GM06990 (cell line): Measurements from ENCODE around the gene MFRP.

Experiments
- DNase-seq: peaks from one replicate; pipeline ENCODE4 v3.0.0-alpha.2; 2011; ENCODE audit not compliant: insufficient read length; ENCODE audit errors: extremely low read depth
- H3K27me3 ChIP-seq: replicated peaks from 2 replicates; pipeline ENCODE4 v1.6.0; 2011; ENCODE audit warnings: low read length; ENCODE audit not compliant: control insufficient read depth, insufficient read depth
- H3K36me3 ChIP-seq: 2 replicates; pipeline ENCODE4 v1.5.1; 2011; ENCODE audit warnings: low read length; ENCODE audit not compliant: control insufficient read depth, insufficient read depth
- H3K4me3 ChIP-seq: replicated peaks from 2 replicates; pipeline ENCODE4 v1.5.1; 2011; ENCODE audit warnings: low read depth, mild to moderate bottlenecking, control low read depth, low read length
- CTCF ChIP-seq: IDR thresholded peaks from 2 replicates; pipeline ENCODE4 v1.5.1; 2011; ENCODE audit warnings: low read length, control low read depth, mild to moderate bottlenecking, inconsistent platforms; ENCODE audit not compliant: insufficient read depth, poor library complexity, severe bottlenecking

MFRP gene

DNA sequence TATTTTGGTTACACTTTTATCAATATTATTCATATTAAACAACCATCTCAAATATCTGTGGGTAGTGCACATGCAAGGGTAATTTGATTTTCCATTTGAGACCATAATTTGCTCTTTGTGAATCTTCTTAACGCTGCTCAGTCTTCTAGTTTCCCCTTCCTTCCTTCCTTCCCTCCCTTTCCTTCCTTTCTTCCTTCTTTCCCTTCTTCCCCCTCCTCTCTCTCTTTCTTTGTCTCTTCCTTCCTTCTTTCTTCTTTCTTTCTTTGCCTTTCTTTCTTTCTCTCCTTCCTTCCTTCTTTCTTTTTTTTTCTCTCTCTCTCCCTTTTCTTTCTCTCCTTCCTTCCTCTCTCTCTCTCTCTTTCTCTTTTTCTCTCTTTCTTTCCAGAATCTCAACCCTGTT, 16.3 kb downstream of the MFRP start:
- TF ChIP-seq CTCF, result no peak
- Histone ChIP-seq H3K27me3 (no peaks in the 10 kb centered on the region), H3K4me3 (no peak overlapping the region), H3K36me3 (no peaks in the 10 kb centered on the region)
- no peak for DNase-seq

DNA sequence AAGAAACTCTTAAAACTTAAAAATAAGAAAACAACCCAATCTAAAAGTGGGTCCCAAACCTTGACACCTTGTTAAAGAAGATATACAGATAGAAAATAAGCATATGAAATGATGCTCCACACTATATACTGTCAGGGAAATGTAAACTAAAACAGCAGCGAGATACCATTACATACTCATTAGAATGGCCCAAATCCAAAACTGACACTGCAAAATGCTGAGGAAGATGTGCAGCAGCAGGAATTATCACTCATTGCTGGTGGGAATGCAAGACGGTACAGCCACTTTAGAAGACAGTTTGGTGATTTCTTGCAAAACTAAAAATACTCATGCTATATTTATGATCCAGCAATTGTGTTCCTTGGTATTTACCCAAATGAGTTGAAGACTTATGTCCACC, 17.2 kb downstream of the MFRP start:
- Histone ChIP-seq H3K27me3 (no peaks in the 10 kb centered on the region), H3K36me3 (no peaks in the 10 kb centered on the region), H3K4me3 (no peak overlapping the region)
- no peak for TF ChIP-seq CTCF
- DNase-seq, result no peak

GRCh38 chr11:119324189-119324588, 22.3 kb downstream of the MFRP start:
- no peak for DNase-seq
- no peak for TF ChIP-seq CTCF
- no peaks in the 10 kb centered on the region for H3K36me3 ChIP-seq
- no peak overlapping the region for H3K4me3 ChIP-seq
- no peaks in the 10 kb centered on the region for H3K27me3 ChIP-seq

DNA sequence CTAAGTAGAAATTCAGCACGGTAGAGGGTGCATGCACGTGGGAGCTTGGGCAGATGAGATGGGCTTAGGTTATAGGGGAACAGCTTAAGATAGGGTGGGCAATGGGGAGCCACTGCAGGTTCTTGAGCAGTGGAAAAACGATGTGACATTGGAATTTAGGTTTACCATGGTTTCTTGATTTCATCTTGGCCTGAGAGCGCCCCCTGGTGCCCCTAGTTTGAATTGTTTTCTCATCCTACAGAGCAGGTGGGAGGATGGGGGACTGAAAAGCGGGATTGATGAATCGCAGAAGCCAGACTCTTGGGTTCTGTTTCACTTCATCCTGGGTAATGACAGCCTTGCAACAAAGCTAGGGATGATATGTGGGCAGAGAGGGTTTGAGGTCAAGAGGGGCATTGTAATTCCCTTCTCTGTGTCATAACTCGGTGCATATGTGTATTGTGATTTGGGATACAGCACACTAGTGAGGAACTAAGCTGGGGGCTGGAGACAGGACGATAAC, 22.9 kb downstream of the MFRP start:
- no peaks in the 10 kb centered on the region for H3K36me3 ChIP-seq
- no peak overlapping the region for H3K4me3 ChIP-seq
- DNase-seq, result no peak
- no peaks in the 10 kb centered on the region for H3K27me3 ChIP-seq
- peak; percentile 74 for TF ChIP-seq CTCF

DNA sequence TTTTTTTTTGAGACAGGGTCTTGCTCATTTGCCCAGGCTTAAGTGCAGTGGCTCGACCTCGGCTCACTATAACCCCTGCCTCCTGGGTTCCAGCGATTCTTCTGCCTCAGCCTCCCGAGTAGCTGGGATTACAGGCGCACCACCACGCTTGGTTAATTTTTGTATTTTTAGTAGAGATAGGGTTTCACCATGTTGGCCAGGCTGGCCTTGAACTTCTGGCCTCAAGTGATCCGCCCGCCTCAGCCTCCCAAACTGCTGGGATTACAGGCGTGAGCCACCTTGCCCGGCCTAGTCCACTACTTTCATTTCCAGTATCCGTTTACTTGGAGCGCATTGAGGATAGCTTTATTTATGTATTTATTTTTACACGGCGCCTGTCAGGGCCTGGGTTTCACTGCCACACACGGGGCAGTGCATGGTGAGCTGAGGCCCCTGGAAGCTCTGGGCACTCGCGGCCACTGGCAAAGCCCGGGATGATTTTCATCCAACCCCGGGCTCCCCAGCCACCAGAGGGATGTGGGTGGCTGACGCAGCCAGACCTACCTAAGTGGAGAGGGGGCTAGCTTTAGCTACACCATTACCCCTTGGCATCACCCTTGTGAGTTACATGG, 23.5 kb downstream of the MFRP start:
- Histone ChIP-seq H3K4me3 (no peak overlapping the region), H3K27me3 (no peaks in the 10 kb centered on the region), H3K36me3 (no peaks in the 10 kb centered on the region)
- DNase-seq, result no peak
- TF ChIP-seq CTCF, result no peak

DNA sequence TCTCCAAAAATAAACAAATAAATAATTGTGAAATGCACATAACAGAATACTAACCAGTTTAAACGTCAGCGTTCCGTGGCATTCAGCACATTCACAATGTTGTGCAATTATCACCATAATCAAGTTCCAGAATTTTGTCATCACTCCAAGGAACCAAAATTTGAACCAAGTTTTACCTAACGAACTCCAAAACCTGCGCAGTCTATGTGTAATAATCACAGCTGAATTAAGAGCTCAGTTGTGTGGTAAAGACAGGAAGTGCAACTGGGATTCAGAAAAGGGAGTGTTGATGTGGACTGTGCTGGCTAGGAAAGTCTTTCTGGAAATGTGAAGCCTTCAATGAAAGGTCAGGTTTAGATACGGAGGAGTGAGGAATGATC, 24.2 kb downstream of the MFRP start:
- H3K27me3 ChIP-seq, result no peaks in the 10 kb centered on the region
- no peak for DNase-seq
- TF ChIP-seq CTCF, result no peak
- H3K36me3 ChIP-seq, result no peaks in the 10 kb centered on the region
- H3K4me3 ChIP-seq, result peak overlapping the region; percentile 66; the same call in 1 of the 2 replicates
